Superior temporal gyrus (tissue), 1 donor: Measurements from ENCODE around the gene ASIC3.
"Not testable (repeated sequence)": the region's sequence is repeated elsewhere in the genome, so short reads cannot be mapped to it uniquely, and the experiment has no call there.

Experiments
- DNase-seq: peaks from one replicate; pipeline ENCODE4 v3.0.0-alpha.2; 2016; ENCODE audit errors: extremely low spot score

Gene ASIC3

DNA sequence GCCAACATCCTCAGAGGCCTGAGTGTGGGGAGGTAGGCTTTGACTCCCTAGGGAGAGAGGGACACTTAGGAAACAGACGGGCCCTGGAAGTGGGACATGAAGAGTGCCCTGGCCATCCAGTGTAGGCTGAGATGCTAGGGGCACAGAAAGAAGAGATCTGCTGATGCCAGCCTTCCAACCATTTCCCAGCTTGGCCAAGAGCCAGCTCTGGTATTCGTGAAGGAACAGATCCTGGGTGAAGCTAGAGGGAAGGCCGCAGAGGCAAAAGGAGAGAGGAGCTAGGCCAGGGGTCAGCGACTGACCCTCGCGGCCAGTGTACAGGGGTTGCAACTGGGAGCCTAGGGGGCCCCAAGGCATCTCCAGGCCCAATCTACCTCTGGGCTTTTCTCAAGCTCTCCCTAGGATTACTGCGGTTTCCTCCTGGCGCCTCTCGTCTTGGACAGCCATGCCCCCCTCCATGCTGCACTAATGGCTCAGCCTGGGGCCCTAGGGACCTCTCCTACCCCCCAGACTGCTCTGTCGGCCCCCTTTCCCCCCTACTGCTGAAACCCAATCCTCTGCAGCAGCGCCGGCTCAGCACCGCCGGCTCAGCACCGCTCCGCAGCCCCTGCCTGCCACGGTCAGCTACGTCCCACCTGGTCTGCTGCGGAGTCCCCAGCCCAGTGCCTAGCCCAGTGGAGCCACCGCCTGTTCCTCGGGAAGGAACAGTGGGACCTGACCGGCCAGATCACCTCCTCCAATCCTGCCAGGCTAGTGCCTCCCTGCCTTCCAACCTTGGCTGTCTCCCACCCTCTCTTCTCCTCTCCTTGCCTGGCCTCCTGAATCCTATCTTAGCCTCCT lies at the start of gene ASIC3:
ASIC3 (plus strand) TSS at position 556 of the 840 bp plus-strand sequence. CDS start 355 bp downstream, outside the sequence.
- no peak for DNase-seq

- no peak for DNase-seq
These were observed 49.3 kb upstream of the ASIC3 start for GRCh38 chr7:150999001-150999400.

DNA sequence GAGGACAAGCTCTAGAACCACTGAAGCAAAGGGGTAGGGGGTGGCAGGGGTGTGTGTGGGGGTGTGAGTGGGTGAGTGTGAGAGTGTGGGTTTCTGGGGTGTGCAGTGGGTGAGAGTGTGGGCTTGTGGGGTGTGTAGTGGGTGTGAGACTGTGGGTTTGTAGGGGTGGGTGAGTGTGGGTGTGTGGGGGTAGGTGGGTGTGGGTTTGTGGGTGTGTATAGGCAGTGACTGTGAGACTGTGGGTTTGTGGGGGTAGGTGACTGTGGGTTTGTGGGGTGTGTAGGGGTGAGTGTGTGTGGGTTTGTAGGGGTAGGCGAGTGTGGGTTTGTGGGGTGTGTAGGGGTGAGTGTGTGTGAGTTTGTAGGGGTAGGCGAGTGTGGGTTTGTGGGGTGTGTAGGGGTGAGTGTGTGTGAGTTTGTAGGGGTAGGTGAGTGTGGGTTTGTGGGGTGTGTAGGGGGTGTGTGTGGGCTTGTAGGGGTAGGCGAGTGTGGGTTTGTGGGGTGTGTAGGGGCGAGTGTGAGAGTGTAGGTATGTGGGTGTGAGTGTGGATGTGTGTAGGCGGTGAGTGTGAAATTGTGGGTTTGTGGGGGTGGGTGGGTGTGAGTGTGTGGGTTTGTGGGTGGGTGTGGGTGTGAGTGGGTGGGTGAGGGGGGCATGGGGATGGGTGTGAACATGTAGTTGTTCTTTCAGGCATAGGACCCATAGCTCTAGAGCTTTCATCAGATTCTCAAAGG lies 48.7 kb upstream of the ASIC3 start:
- no peak for DNase-seq

GRCh38 chr7:151000897-151001495 lies 47.3 kb upstream of the ASIC3 start:
- no peak for DNase-seq

DNA sequence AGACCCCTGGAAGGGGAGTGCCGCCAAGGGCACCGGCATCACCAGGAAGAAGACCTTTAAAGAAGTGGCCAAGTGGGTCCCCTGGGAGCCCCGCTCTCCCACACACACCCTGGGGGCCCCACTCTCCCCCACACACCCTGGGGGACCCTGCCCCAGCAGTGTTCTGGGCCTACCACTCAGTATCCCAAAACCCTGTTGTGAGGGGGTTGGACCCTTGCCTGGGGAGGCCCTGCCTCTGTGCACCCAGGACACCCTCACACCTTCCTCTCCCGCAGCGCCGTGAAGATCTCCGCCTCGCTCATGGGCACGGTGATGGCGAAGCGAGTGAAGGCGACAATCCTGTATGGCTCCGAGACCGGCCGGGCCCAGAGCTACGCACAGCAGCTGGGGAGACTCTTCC lies 46.8 kb upstream of the ASIC3 start:
- no peak for DNase-seq

- DNase-seq, result no peak
These were observed 44.8 kb upstream of the ASIC3 start for GRCh38 chr7:151003572-151003971.

DNA sequence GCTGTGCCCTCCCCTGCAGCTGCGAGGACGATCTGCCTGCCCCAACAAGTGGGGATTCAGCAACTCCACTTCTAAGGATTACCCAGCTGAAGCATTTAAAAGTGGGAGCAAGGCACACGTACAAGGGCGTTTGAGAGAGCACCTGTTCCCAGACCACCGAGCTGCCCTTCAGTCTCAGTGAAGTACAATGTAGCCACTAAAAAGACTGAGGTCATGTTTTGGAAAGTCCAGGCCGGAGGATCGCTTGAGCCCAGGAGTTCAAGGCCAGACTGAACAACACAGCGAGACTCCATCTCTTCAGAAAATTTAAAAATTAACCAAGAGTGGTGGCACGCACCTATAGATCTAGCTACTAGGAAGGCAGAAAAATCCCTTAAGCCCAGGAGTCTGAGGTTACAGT lies 42.8 kb upstream of the ASIC3 start:
- DNase-seq, result no peak

- DNase-seq, result no peak
These were observed 41.6 kb upstream of the ASIC3 start for GRCh38 chr7:151006590-151007300.

- DNase-seq, result no peak
These were observed 40.8 kb upstream of the ASIC3 start for GRCh38 chr7:151007469-151007898.

DNA sequence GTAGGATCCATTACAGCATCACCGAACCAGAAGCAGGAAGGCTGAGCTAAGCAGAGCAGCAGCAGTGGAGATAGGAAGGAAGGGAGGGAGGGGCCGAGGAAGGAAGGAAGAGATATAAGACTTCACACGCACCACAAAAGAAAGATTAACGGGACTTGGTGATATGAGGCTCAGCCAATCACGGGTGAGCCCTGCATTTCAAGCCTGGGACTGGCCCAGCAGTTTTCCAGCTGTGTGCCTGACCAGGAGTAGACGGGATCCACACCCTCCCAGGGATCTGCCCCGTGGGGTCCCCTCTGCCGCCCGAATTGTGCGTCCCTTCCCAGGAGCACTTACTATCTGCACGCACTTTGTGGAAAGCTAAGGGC lies 40.2 kb upstream of the ASIC3 start:
- DNase-seq, result no peak

DNA sequence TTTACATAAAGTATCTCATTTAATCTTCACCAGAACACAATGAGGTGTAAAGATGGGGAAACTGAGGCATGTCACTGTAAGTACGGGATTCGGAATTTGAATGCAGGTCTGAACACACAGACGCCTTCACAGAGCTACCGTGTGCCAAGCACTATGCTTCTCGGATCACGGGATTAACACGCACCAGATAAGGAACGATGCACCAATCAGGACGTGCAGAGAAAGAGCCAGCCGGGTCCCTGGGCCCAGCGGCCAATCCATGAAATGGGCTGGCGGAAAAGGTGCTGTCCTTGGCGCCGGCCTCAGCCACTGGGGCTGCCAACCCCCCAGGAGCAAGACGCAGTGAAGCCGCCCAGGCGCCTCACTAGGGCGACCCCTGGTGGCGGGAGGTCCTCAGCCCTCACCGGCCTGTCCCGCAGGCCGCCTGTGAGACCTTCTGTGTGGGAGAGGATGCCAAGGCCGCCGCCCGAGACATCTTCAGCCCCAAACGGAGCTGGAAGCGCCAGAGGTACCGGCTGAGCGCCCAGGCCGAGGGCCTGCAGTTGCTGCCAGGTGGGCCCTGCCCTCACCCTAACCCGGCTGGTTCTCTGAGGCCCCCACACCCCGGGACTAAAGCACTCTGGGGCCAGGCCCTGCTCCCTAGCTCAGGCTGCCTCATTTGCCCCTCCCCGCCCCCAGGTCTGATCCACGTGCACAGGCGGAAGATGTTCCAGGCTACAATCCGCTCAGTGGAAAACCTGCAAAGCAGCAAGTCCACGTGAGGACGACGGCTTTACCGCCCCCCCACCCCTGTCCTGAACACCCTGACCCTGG lies 39.6 kb upstream of the ASIC3 start:
- DNase-seq, result no peak

DNA sequence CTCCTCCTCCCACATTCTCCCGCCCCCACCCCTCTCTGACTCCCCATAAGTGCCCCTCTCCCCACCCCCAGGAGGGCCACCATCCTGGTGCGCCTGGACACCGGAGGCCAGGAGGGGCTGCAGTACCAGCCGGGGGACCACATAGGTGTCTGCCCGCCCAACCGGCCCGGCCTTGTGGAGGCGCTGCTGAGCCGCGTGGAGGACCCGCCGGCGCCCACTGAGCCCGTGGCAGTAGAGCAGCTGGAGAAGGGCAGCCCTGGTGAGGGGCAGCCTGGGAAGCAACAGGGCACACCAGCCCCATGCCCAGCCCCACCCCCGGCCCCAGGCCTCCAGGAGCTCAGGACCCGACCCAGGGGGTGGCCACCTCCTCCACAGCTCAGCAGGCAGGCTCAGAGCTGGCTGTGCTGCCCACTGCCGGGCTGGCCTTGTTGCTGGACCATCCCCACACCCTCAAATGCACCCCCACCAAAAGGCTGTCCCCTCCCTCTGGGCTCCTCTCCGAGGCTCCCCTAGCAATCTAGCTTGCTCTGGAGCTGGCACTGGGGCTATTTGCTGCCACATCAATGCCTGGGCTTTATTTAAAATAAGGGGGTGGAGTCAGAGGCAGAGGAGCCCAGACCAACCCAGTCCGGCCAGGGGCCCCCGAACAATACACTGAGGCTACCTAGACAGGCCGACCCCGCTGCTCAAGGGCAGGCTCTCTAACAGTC lies 38.8 kb upstream of the ASIC3 start:
- no peak for DNase-seq

DNA sequence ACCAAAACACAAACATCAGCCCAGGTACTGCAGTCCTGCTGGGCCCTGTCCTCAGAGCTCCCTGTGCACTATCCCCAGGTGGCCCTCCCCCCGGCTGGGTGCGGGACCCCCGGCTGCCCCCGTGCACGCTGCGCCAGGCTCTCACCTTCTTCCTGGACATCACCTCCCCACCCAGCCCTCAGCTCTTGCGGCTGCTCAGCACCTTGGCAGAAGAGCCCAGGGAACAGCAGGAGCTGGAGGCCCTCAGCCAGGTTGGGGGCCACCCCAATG lies 38.4 kb upstream of the ASIC3 start:
- no peak for DNase-seq

- no peak for DNase-seq
These were observed 37.8 kb upstream of the ASIC3 start for GRCh38 chr7:151010307-151011096.

DNA sequence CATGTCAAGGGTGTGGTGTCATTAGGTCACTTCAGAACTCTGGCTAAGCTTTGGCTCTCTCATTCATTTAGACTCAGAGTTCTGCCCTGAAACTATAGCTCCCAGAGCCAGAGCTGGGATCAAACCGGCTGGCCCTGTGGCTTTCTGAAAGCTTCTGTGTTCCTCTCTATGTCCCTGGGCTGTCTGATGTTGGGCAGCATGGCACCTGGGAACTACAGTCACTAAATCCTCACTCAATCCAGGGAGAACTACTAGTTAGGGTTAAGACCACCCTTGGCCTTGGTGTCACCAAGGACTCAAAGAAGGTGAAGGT lies 37.3 kb upstream of the ASIC3 start:
- DNase-seq, result no peak

GRCh38 chr7:151011616-151012015 lies 36.7 kb upstream of the ASIC3 start:
- DNase-seq, result not testable (repeated sequence)

DNA sequence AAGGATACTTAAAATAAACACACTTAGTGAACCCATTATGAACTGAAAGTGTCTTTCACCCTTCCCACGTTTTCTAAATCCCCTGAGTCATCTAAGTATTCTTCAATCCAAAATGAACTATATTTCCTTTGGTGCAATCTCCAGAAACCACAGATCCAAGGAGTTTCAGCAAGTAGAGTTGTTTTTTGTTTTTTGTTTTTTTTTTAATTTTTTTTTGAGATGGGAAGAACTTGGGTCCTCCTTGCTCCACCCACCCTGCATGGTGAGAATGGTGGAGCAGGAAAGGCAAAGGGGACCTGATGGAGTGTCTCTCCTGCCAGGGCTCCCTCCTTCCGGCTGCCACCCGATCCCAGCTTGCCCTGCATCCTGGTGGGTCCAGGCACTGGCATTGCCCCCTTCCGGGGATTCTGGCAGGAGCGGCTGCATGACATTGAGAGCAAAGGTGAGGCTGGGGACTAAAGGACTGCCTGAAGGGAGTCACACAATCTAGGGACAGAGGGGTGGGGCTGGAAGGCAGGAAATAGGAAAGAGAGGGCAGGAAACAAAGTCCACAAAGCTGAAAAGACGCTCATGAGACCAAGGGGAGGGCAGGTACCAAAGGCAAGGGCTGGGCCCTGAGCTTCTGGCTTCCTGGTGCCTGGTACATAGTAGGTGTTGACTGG lies 36.2 kb upstream of the ASIC3 start:
- DNase-seq, result no peak

- DNase-seq, result no peak
These were observed 35.4 kb upstream of the ASIC3 start for GRCh38 chr7:151012911-151013347.

DNA sequence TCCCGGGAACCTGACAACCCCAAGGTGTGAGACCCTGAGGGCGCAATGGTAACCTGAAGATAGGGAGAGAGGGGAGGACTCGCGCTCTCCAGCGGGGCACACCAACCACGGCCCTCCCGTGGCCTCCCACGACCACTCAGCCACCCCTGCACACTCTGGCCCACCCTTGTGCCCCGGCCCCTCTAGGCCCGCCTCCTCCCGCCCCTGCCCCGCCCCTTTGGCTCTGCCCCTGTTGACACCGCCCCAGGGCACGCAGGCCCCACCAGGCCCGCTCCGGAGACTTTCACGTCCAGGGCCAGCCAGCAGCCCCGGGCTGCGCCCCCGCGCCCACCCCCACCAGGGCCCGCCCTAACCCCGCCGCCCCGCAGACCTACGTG lies 35.0 kb upstream of the ASIC3 start:
- DNase-seq, result no peak
